ENCODE measurements around the gene MEF2A.

GRCh38 chr15:99618941-99619411 is 53.2 kb downstream of the MEF2A start:
- TF ChIP-seq YY1 (IDR thresholded peaks at IDR 0.05; ENCODE audit: insufficient read depth, insufficient read length) (no peak), ZNF274 (IDR thresholded peaks at IDR 0.05; ENCODE audit: low read depth, low read length) (no peak), SUZ12 (IDR thresholded peaks at IDR 0.05; ENCODE audit: extremely low read depth, insufficient read depth, insufficient read length) (no peak)

All from NT2/D1 (cell line).